HUES48 (cell line): Measurements from ENCODE around the gene IGSF23.
"Not testable (repeated sequence)": the region's sequence is repeated elsewhere in the genome, so short reads cannot be mapped to it uniquely, and the experiment has no call there.

Source experiments
- H3K27ac ChIP-seq: one replicate; pipeline ENCODE4 v1.7.0; 2013; ENCODE audit warnings: low read depth, low read length, inconsistent platforms
- H3K27me3 ChIP-seq: 2 replicates; pipeline ENCODE4 v1.6.1; 2013; ENCODE audit warnings: mild to moderate bottlenecking, low read length; ENCODE audit not compliant: control insufficient read depth, insufficient read depth
- H3K36me3 ChIP-seq: 2 replicates; pipeline ENCODE4 v1.6.1; 2013; ENCODE audit warnings: low read length; ENCODE audit not compliant: control insufficient read depth, insufficient read depth
- H3K4me1 ChIP-seq: 2 replicates; pipeline ENCODE4 v1.6.1; 2013; ENCODE audit warnings: mild to moderate bottlenecking, low read length; ENCODE audit not compliant: control insufficient read depth, insufficient read depth
- H3K4me3 ChIP-seq: 2 replicates; pipeline ENCODE4 v1.5.1; 2013; ENCODE audit warnings: mild to moderate bottlenecking, low read depth, low read length
- H3K9ac ChIP-seq: 2 replicates; pipeline ENCODE4 v1.6.1; 2013; ENCODE audit warnings: mild to moderate bottlenecking, low read depth, low read length, moderate library complexity
- H3K9me3 ChIP-seq: 2 replicates; pipeline ENCODE4 v1.6.1; 2013; ENCODE audit warnings: low read length; ENCODE audit not compliant: control insufficient read depth, insufficient read depth

The IGSF23 gene

DNA sequence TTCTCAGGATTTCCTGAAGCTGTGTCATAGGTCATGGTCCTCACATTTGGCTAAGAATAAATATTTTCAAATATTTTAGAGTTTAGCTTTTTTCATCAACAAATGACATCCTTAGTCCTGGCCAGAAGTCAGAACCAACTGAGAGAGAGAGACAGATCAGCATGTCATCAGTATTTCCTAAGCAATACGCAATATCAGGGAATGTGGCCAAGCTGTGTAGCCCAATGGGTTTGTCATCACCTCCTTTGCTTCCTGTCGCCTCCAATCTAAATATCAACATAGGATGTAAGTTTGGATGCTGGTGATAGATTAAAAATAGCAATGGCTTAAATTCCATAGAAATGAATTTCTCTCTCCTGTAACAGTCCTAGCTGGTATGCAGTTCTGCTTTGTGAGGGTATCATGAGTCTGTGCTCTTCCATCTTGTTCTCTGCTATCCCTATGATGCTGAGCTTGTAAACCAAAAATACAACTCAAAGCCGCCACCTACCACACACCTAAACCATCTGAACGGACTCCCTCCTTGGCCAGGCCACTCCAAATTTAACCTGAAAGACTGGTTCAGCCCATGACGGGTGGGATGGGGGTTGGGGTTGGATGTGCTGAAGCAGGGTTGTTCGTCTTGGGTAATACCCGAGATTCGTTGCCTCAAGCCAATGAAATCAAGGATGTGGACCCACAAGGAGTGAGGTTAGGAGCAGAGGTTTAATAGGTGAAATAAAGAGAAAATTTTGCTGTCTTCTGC, 10.0 kb upstream of the IGSF23 start:
- Histone ChIP-seq H3K9me3 (no peaks in the 10 kb centered on the region), H3K4me1 (peaks cover 21% of the 10 kb centered on the region), H3K27ac (no peak overlapping the region), H3K27me3 (no peaks in the 10 kb centered on the region), H3K9ac (no peak overlapping the region), H3K4me3 (no peak overlapping the region), H3K36me3 (no peaks in the 10 kb centered on the region)

DNA sequence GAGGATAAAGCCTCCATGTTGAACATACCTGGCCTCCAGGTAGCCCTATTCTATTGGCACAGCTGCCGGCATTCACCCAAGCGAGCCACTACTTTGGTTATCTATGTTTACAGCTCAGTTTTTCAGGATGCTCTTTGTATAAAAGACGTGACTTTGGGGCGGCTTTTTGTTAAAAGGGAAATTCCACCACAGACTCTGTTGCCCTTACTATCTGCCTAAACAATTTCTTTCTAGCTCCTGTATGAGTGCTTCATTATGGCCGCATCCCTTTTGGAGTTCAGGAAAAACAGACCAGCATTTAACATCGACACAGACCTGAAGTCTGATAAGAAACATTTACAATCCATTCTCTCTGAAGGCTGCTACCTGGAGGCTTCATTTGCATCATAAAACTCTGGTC, 9.1 kb upstream of the IGSF23 start:
- Histone ChIP-seq H3K9ac (no peak overlapping the region), H3K27ac (no peak overlapping the region), H3K4me3 (no peak overlapping the region), H3K4me1 (peaks cover 21% of the 10 kb centered on the region), H3K27me3 (no peaks in the 10 kb centered on the region), H3K36me3 (no peaks in the 10 kb centered on the region), H3K9me3 (no peaks in the 10 kb centered on the region)

DNA sequence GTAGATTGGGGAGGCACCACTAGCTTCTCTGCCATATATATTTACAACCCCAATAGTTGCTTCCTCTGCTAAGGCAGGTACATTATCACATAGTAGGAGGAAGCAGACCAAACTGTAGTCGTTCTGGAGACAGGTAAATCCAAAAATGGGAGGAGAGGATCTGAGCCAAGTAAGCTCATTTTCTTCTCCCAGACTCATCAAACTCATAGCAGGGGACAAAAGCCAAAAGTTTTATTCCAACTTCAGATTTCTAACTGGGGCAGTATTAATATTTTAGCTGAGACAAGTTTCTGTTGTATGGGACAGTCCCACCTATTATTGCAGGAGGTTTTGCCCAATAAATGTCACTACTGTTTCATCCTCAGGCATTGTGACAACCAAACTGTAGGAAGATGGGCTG, 7.8 kb upstream of the IGSF23 start:
- no peak overlapping the region for H3K27ac ChIP-seq
- no peaks in the 10 kb centered on the region for H3K9me3 ChIP-seq
- H3K9ac ChIP-seq = no peak overlapping the region
- H3K36me3 ChIP-seq = no peaks in the 10 kb centered on the region
- peaks cover 21% of the 10 kb centered on the region for H3K4me1 ChIP-seq
- H3K27me3 ChIP-seq = no peaks in the 10 kb centered on the region
- no peak overlapping the region for H3K4me3 ChIP-seq

DNA sequence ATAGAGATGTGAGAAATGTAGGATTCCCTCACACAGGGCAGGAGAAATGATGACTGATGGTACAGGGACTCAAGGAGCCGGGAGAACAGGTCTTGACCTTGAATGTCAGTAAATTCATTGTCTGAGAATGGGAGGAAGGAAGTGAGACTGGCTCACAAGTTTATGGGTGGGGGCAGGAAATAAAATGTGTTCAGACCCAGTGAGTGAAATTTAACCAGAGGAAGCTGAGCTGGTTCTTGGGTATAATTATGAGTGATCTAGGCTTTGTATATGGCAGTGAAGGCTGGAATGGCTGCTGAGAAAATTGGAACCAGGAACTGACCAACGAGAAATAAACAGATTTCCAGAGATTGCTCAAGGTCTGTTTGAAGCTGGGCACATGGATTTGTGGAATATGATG, 6.3 kb upstream of the IGSF23 start:
- H3K4me1 ChIP-seq = peaks cover 21% of the 10 kb centered on the region
- H3K27me3 ChIP-seq = no peaks in the 10 kb centered on the region
- H3K4me3 ChIP-seq = no peak overlapping the region
- H3K27ac ChIP-seq = no peak overlapping the region
- no peak overlapping the region for H3K9ac ChIP-seq
- H3K36me3 ChIP-seq = no peaks in the 10 kb centered on the region
- H3K9me3 ChIP-seq = no peaks in the 10 kb centered on the region

DNA sequence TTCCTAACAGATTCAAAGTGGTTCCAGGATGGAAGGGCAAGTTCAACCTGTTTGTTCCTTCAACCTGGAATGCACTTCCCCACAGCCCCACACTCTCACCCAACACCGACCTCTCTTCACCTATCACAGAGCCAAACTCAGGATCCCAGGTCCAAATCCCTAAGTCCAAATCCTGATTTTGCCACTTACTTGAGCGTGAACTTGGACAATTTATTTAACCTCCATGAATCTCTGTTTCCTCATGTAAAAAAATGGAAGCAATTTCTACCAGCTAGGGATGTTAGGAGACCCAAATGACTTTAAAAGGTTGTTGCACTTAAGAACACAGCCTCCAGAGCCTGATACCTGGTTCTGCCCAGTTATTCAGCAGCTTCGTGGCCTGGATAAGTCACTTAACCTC, 5.4 kb upstream of the IGSF23 start:
- no peak overlapping the region for H3K9ac ChIP-seq
- H3K4me1 ChIP-seq = peaks cover 21% of the 10 kb centered on the region
- no peak overlapping the region for H3K27ac ChIP-seq
- H3K9me3 ChIP-seq = no peaks in the 10 kb centered on the region
- H3K36me3 ChIP-seq = no peaks in the 10 kb centered on the region
- no peak overlapping the region for H3K4me3 ChIP-seq
- H3K27me3 ChIP-seq = no peaks in the 10 kb centered on the region

DNA sequence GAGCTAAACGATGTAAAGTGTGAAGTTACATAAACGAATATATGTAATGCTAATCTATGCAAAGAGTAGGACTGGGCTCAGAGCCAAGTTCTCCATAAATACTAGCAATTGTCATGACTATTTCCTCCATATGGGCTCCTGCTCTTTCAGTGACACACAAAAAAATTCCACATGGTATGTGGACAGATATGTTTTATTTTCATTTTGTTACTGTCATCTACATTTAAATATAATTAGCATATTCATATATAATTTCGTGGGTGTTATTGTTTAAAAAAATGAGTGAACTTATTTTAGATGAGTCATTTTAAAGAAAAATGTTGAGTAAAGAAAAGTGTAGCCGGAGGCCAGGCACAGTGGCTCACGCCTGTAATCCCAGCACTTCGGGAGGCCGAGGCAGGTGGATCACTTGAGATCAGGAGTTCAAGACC, 5.0 kb upstream of the IGSF23 start:
- Histone ChIP-seq H3K27me3 (no peaks in the 10 kb centered on the region), H3K4me3 (no peak overlapping the region), H3K9me3 (no peaks in the 10 kb centered on the region), H3K9ac (no peak overlapping the region), H3K27ac (no peak overlapping the region), H3K4me1 (peaks cover 19% of the 10 kb centered on the region), H3K36me3 (no peaks in the 10 kb centered on the region)

DNA sequence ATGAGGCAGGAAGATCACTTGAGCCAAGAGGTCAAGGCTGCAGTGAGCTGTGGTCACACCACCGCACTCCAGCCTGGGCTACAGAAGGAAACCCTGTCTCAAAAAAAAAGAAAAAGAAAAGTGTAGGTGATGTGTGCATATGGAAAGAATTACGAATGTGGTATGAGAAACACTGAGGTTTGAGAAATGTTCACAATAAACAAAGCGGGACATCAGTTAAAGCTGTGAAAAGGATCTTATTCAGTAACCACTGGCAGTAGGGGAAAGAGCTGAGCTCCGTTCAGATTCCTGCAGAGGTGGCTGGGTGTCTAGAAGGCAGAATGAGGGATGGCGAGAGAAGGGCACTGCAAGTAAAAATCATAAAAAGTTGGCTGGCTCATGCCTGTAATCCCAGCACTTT, 4.1 kb upstream of the IGSF23 start:
- no peaks in the 10 kb centered on the region for H3K9me3 ChIP-seq
- no peaks in the 10 kb centered on the region for H3K36me3 ChIP-seq
- no peak overlapping the region for H3K4me3 ChIP-seq
- H3K9ac ChIP-seq = no peak overlapping the region
- H3K27me3 ChIP-seq = no peaks in the 10 kb centered on the region
- peaks cover 11% of the 10 kb centered on the region for H3K4me1 ChIP-seq
- H3K27ac ChIP-seq = no peak overlapping the region

DNA sequence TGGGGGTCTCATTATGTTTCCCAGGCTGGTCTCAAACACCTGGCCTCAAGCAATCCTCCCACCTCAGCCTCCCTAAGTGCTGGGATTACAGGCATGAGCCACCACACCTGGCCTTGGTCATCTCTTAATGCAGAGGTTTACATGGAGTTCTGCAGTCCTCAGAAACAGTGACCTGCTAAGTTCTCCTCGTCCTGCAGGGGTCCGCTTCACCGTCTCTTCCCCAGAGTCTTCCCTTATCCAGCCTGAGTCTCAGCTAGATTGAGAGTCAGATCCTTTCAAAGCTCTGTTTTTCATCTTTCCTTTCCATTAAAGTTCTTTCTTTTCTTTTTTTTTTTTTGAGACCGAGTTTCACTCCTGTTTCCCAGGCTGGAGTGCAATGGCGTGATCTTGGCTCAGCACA, 2.9 kb upstream of the IGSF23 start:
- not testable (repeated sequence) for H3K9ac ChIP-seq, H3K36me3 ChIP-seq, H3K4me1 ChIP-seq, H3K4me3 ChIP-seq, H3K27ac ChIP-seq, H3K27me3 ChIP-seq, H3K9me3 ChIP-seq

DNA sequence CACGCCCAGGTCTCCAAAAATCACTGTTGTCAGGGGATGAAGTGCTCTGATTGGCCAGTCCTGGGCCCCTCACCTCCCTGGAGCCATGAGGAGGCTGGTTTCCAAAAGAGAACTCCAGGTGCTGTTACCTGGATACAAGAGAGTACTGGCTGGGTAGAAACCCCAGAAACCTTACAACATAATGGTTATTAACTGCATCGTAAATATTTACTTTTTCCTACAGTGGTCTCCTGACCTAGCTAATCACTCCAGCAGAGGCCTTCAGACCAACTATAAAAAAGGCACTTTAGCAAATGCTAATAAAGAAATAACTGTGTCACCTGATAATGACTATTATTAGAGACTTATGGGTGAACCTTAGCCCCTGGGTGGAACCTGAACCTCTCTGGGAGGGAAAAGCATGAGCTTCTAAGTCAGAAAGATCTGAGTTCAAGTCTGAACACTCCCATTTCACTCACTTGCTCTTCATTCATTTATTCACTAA, 1.5 kb upstream of the IGSF23 start:
- H3K4me1 ChIP-seq = peaks cover 7% of the 10 kb centered on the region; the same call in 1 of the 2 replicates
- no peak overlapping the region for H3K27ac ChIP-seq
- H3K9ac ChIP-seq = no peak overlapping the region
- H3K27me3 ChIP-seq = no peaks in the 10 kb centered on the region
- H3K4me3 ChIP-seq = no peak overlapping the region
- H3K36me3 ChIP-seq = no peaks in the 10 kb centered on the region
- no peaks in the 10 kb centered on the region for H3K9me3 ChIP-seq

DNA sequence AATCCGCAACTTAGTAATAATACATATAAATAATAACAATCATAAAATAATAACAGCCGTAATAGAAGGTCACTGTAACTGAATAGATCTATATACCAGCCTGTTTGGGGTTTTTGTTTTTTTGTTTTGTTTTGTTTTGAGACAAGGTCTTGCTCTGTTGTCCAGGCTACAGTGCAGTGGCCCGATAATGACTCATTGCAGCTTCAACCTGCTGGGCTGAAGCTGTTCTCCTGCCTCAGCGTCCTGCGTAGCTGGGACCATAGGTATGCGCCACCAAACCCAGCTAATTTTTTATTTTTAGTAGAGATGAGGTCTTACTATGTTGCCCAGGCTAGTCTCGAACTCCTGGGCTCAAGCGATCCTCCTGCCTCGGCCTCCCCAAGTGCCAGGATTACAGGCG, 950 bp downstream of the IGSF23 start:
- Histone ChIP-seq H3K27me3 (no peaks in the 10 kb centered on the region), H3K4me1 (no peaks in the 10 kb centered on the region), H3K27ac (no peak overlapping the region), H3K36me3 (no peaks in the 10 kb centered on the region), H3K9ac (no peak overlapping the region), H3K9me3 (no peaks in the 10 kb centered on the region), H3K4me3 (no peak overlapping the region)

DNA sequence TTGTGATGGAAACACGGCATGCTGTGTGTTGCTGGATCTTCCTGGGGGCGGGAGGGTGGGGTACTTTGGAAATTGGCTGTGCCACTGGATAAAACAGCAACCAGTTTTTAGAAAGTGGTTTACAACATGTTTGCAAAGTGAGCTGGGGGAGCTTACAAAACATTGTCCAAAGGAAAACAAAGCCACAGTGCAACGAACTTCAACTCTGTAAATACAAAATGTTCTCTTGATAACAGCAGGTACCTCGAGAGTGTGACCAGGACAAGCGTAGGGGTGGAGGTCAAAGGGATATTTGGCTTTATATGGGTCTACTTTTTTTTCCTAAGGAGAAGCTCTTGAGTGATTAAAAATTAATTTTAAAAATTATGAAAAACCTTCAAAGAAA, 2.5 kb downstream of the IGSF23 start:
- Histone ChIP-seq H3K9me3 (no peaks in the 10 kb centered on the region), H3K27me3 (no peaks in the 10 kb centered on the region), H3K27ac (no peak overlapping the region), H3K4me1 (no peaks in the 10 kb centered on the region), H3K36me3 (no peaks in the 10 kb centered on the region), H3K9ac (no peak overlapping the region), H3K4me3 (no peak overlapping the region)
